Sigmoid colon (tissue), 4 donors: ENCODE results near the gene ABHD8.

Experiments
- CTCF ChIP-seq, 4 experiments: fragments of 450-650 bp in 3 of 4; fragments of 200-600 bp in 1 of 4; IDR thresholded peaks; one replicate each; pipeline ENCODE4 v1.5.1; 2016 to 2019; ENCODE audit warnings: antibody characterized with exemption in 4 of 4, mild to moderate bottlenecking in 3 of 4, moderate library complexity in 2 of 4
- POLR2A ChIP-seq, 2 donors: fragments of 450-650 bp; IDR thresholded peaks; one replicate each; pipeline ENCODE4 v1.6.1; 2016; ENCODE audit warnings: antibody characterized with exemption in 2 of 2, mild to moderate bottlenecking in 2 of 2, moderate library complexity in 2 of 2
- POLR2AphosphoS5 ChIP-seq, 4 donors: sonication (generic); formaldehyde crosslinking; IDR thresholded peaks; one replicate each; pipeline ENCODE4 v1.6.1; 2017; ENCODE audit warnings: antibody characterized with exemption in 4 of 4

GRCh38 chr19:17243211-17243829 lies 59.9 kb downstream of the ABHD8 start:
- TF ChIP-seq CTCF (IDR thresholded peaks at IDR 0.05), result no peak
- no peak for TF ChIP-seq POLR2A (IDR thresholded peaks at IDR 0.05)
- TF ChIP-seq POLR2AphosphoS5 (IDR thresholded peaks at IDR 0.05), result no peak
